Psoas muscle (tissue), 8 donors: ENCODE results near the gene ST6GALNAC6. TPM values are rescaled to one million over a fixed set of nuclear protein-coding genes. Genes with fewer than 3 reads are reported as not detected.

ENCODE experiments used
- ATAC-seq, 4 donors: fragments of 200-7000 bp; cut with Tn5 transposase; one replicate each; pipeline ENCODE4 v1.9.1; 2020; ENCODE audit warnings: moderate library complexity in 3 of 4, mild to moderate bottlenecking in 2 of 4
- DNase-seq, 2 donors: peaks; one replicate each; pipeline ENCODE4 v3.0.0-alpha.2; 2020
- H3K27ac ChIP-seq: fragments of 200-600 bp; one replicate; pipeline ENCODE4 v1.8.0; 2022
- H3K27me3 ChIP-seq, 3 donors: fragments of 200-600 bp in 1 of 3; one replicate each; pipeline versions ENCODE4 v1.6.1 to v1.8.0; 2013 to 2022; ENCODE audit warnings: low read length in 2 of 3, mild to moderate bottlenecking in 2 of 3, moderate library complexity in 1 of 3; ENCODE audit not compliant: insufficient read depth in 3 of 3
- H3K36me3 ChIP-seq, 2 donors: fragments of 200-600 bp in 1 of 2; one replicate each; pipeline versions ENCODE4 v1.6.1 to v1.8.0; 2013 to 2022; ENCODE audit warnings: low read depth in 1 of 2, mild to moderate bottlenecking in 1 of 2, moderate library complexity in 1 of 2; ENCODE audit not compliant: insufficient read depth in 1 of 2
- H3K4me1 ChIP-seq: fragments of 200-600 bp; one replicate; pipeline ENCODE4 v1.8.0; 2022
- H3K4me3 ChIP-seq: fragments of 200-600 bp; one replicate; pipeline ENCODE4 v1.8.0; 2022; ENCODE audit warnings: mild to moderate bottlenecking
- H3K9me3 ChIP-seq: fragments of 200-600 bp; one replicate; pipeline ENCODE4 v1.8.0; 2022
- WGBS, 3 donors: extraction: QIAGEN DNeasy Blood & Tissue Kit; methylation state at CpG; one replicate each; pipeline versions ENCODE4 v1.1.6 to v1.1.7; 2013; 5-methylcytosine and 5-hydroxymethylcytosine counted together
- intact Hi-C, 2 donors: fragments of 100-400 bp; cut with DNase I; formaldehyde crosslinking; loops; one replicate each; pipeline versions ENCODE4 v1.11.0 to v1.14.2; 2022
- polyA plus RNA-seq, 3 donors: library from polyadenylated mRNA; stranded (reverse); fragments of 200-250 nt; gene quantifications; one replicate each; pipeline ENCODE4 v1.2.3, GENCODE V29; 2013
- total RNA-seq, 4 donors: library from RNA; stranded (reverse); fragmentation: NEBNext Ultra II Directional in 2 of 4; extraction: Animal tissue kit (Norgen Biotek cat#: 25700) in 2 of 4; gene quantifications; one replicate each; pipeline versions ENCODE4 v1.2.1 to v1.2.4, GENCODE V29; 2021 to 2023
- TF ChIP-seq, protein P1 (sequence below): fragments of 200-600 bp; IDR thresholded peaks from one replicate; pipeline ENCODE4 v1.8.0; 2022; ENCODE audit warnings: antibody characterized with exemption
- donor health status: healthy with polysubstance abuse.
- donor health status: DM: no; HTN: no; CAD: no; lungs with moderate emphysema.
- donor health status: Bipolar disorder and iron deficiency.
- donor health status: healthy.
- donor health status: DM: yes; HTN: yes; CAD: no.
- donor health status: DM: no; HTN: no; CAD: no.
- donor health status: DM: no; HTN: no; CAD: no.
- donor health status: DM: yes; HTN: yes; CAD: no.

ST6GALNAC6 gene
- total and polyA plus RNA-seq, 7 donors: 18.5 to 35.5 (median 25.0) TPM

GRCh38 chr9:127874301-127875221 lies 24.8 kb downstream of the ST6GALNAC6 start:
- peak in 3 of 4 donors; percentile 2 to 31 (median 21) for ATAC-seq
- intact Hi-C loops: loop anchor here (5.0 kb wide), 5 partner anchors 43 to 282 kb away; partner anchors contain the start of genes CDK9 (in 2 of the 2), TOR2A (in 2 of the 2), FPGS (in 1 of the 2) and ST6GALNAC4 (in 1 of the 2)
- H3K27ac ChIP-seq: peak overlapping the region; percentile 85
- no peaks in the 10 kb centered on the region for H3K9me3 ChIP-seq
- TF ChIP-seq, protein P1, sequence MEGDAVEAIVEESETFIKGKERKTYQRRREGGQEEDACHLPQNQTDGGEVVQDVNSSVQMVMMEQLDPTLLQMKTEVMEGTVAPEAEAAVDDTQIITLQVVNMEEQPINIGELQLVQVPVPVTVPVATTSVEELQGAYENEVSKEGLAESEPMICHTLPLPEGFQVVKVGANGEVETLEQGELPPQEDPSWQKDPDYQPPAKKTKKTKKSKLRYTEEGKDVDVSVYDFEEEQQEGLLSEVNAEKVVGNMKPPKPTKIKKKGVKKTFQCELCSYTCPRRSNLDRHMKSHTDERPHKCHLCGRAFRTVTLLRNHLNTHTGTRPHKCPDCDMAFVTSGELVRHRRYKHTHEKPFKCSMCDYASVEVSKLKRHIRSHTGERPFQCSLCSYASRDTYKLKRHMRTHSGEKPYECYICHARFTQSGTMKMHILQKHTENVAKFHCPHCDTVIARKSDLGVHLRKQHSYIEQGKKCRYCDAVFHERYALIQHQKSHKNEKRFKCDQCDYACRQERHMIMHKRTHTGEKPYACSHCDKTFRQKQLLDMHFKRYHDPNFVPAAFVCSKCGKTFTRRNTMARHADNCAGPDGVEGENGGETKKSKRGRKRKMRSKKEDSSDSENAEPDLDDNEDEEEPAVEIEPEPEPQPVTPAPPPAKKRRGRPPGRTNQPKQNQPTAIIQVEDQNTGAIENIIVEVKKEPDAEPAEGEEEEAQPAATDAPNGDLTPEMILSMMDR: no peak
- 29 to 56% (median 32%) methylated on average over 19 of the region's 19 CpGs for WGBS, 3 donors
- H3K4me3 ChIP-seq: peak overlapping the region; percentile 78
- no peak for DNase-seq
- peaks cover 44% of the 10 kb centered on the region for H3K4me1 ChIP-seq
- peaks cover 0 to 38% of the 10 kb centered on the region in 2 donors for H3K36me3 ChIP-seq
- H3K27me3 ChIP-seq: no peaks in the 10 kb centered on the region

DNA sequence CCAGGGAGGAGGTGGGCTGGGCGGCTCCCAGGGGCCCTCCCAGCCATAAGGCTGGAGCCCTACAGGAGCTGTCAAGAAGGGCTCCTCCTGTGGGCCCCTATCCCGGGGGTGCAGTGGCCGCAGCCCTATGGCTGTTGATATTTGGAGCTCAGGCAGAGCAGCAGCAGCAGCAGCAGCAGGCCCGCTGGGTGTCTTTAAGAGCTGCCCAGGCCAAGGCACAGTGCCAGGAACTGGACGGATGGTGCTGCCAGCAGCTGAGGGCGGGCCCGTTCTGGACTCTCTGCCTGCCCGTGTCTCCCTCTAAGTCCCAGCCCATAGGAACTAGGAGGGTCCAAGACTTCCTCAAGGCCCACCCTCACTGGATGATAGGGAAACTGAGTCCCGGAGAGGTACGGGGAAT lies 25.5 kb downstream of the ST6GALNAC6 start:
- no peaks in the 10 kb centered on the region for H3K27me3 ChIP-seq
- ATAC-seq: peak; percentile 56 to 66 (median 61)
- no peaks in the 10 kb centered on the region for H3K9me3 ChIP-seq
- peak overlapping the region; percentile 78 for H3K4me3 ChIP-seq
- intact Hi-C loops: loop anchor here (5.0 kb wide), 5 partner anchors 43 to 282 kb away; partner anchors contain the start of genes TOR2A (in 2 of the 2), CDK9 (in 1 of the 2), FPGS (in 1 of the 2) and ST6GALNAC4 (in 1 of the 2)
- peaks cover 44% of the 10 kb centered on the region for H3K4me1 ChIP-seq
- WGBS, 3 donors: 16 to 19% (median 18%) methylated on average over 10 of the region's 10 CpGs
- H3K36me3 ChIP-seq: peaks cover 0 to 44% of the 10 kb centered on the region in 2 donors
- TF ChIP-seq, protein P1: no peak
- DNase-seq: peak; percentile 85 to 94
- peak overlapping the region; percentile 85 for H3K27ac ChIP-seq

DNA sequence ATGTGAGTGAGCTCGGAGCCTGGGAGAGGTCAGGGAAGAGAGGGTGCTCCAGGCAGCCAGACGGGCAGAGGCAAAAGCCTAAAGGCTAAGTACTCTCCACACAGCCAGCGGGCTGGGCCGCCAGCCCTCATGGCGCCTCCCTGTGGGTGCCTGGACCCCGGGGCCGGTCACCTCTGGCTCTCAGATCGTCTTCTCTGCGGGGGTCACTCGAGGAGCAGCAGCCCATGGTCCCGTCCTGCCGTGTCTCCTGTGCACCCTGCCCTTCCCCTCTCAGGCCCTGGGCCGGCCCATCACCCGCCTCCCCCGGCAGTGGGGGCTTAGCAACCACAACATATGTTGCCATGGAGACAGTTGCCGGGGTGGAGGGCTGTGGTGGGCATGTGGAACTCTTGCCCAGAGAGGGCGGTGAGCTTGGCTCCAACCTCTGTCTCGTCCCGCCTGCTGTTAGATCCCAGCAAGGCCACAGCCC lies 26.1 kb downstream of the ST6GALNAC6 start:
- DNase-seq: no peak
- no peak for ATAC-seq
- no peaks in the 10 kb centered on the region for H3K27me3 ChIP-seq
- H3K36me3 ChIP-seq: peaks cover 0 to 50% of the 10 kb centered on the region in 2 donors
- 50 to 63% (median 56%) methylated on average over 18 to 19 of the region's 19 CpGs for WGBS, 3 donors
- H3K4me1 ChIP-seq: peaks cover 40% of the 10 kb centered on the region
- no peaks in the 10 kb centered on the region for H3K9me3 ChIP-seq
- H3K4me3 ChIP-seq: peak overlapping the region; percentile 78
- peak overlapping the region; percentile 85 for H3K27ac ChIP-seq
- TF ChIP-seq, protein P1: no peak
- intact Hi-C loops: loop anchor here (5.0 kb wide), 5 partner anchors 44 to 281 kb away; partner anchors contain the start of genes TOR2A (in 2 of the 2), CDK9 (in 1 of the 2), FPGS (in 1 of the 2) and ST6GALNAC4 (in 1 of the 2)

- Histone ChIP-seq H3K27me3 (no peaks in the 10 kb centered on the region), H3K4me1 (peaks cover 38% of the 10 kb centered on the region), H3K9me3 (no peaks in the 10 kb centered on the region), H3K4me3 (no peak overlapping the region), H3K36me3 (peaks cover 0 to 56% of the 10 kb centered on the region in 2 donors), H3K27ac (peak overlapping the region; percentile 85)
- no peak for DNase-seq
- WGBS, 3 donors: 83 to 91% (median 89%) methylated on average over 20 of the region's 20 CpGs
- intact Hi-C loops: loop anchor here (5.0 kb wide), 5 partner anchors 45 to 280 kb away; partner anchors contain the start of genes TOR2A (in 2 of the 2), CDK9 (in 1 of the 2), FPGS (in 1 of the 2) and ST6GALNAC4 (in 1 of the 2)
- no peak for ATAC-seq
- TF ChIP-seq, protein P1: no peak
These were observed 26.8 kb downstream of the ST6GALNAC6 start for GRCh38 chr9:127872369-127873222.
